GM21526 (cell line): ENCODE results near the gene ZNF532.
"Not testable (repeated sequence)": the region's sequence is repeated elsewhere in the genome, so short reads cannot be mapped to it uniquely, and the experiment has no call there.

ENCODE experiments used
- ATAC-seq: cut with Tn5 transposase; IDR thresholded peaks from one replicate; pipeline ENCODE4 v1.9.1; 2021; ENCODE audit warnings: moderate library complexity; ENCODE audit not compliant: unreplicated experiment, low FRiP score

Gene ZNF532

GRCh38 chr18:58864146-58865032 lies at the start of gene ZNF532:
Gene ZNF532 (plus strand): TSS chr18:58864877. CDS start in a region left out here.
- no peak for ATAC-seq

- ATAC-seq: no peak
These were observed 45.6 kb upstream of the ZNF532 start for GRCh38 chr18:58819051-58819450.

- ATAC-seq: no peak
These were observed 44.4 kb upstream of the ZNF532 start for GRCh38 chr18:58820251-58820650.

GRCh38 chr18:58822944-58823343 lies 41.7 kb upstream of the ZNF532 start:
- no peak for ATAC-seq

- no peak for ATAC-seq
These were observed 41.3 kb upstream of the ZNF532 start for GRCh38 chr18:58823412-58823811.

- not testable (repeated sequence) for ATAC-seq
These were observed 37.8 kb upstream of the ZNF532 start for GRCh38 chr18:58826926-58827325.

GRCh38 chr18:58827428-58827827 lies 37.2 kb upstream of the ZNF532 start:
- no peak for ATAC-seq

- no peak for ATAC-seq
These were observed 36.8 kb upstream of the ZNF532 start for GRCh38 chr18:58827886-58828285.

GRCh38 chr18:58828399-58829121 lies 36.1 kb upstream of the ZNF532 start:
- no peak for ATAC-seq

- no peak for ATAC-seq
These were observed 35.4 kb upstream of the ZNF532 start for GRCh38 chr18:58829263-58829662.

GRCh38 chr18:58829886-58830285 lies 34.8 kb upstream of the ZNF532 start:
- ATAC-seq: not testable (repeated sequence)

GRCh38 chr18:58831606-58832005 lies 33.1 kb upstream of the ZNF532 start:
- no peak for ATAC-seq

- no peak for ATAC-seq
These were observed 26.4 kb upstream of the ZNF532 start for GRCh38 chr18:58838165-58838860.

GRCh38 chr18:58838946-58839345 lies 25.7 kb upstream of the ZNF532 start:
- no peak for ATAC-seq

GRCh38 chr18:58842978-58843687 lies 21.5 kb upstream of the ZNF532 start:
- no peak for ATAC-seq

- no peak for ATAC-seq
These were observed 21.0 kb upstream of the ZNF532 start for GRCh38 chr18:58843688-58844035.

GRCh38 chr18:58844871-58845270 lies 19.8 kb upstream of the ZNF532 start:
- no peak for ATAC-seq

GRCh38 chr18:58845928-58846724 lies 18.6 kb upstream of the ZNF532 start:
- ATAC-seq: no peak

GRCh38 chr18:58847383-58848071 lies 17.1 kb upstream of the ZNF532 start:
- ATAC-seq: no peak
